HepG2 (cell line): ENCODE measurements around the gene COQ5. TPM values are rescaled to one million over a fixed set of nuclear protein-coding genes. Genes with fewer than 3 reads are reported as not detected.

Experiments used
- ATAC-seq: fragments of 200-7000 bp; cut with Tn5 transposase; 3 replicates; pipeline ENCODE4 v1.9.1; 2020; ENCODE audit warnings: mild to moderate bottlenecking, moderate library complexity
- BruUV-seq: library from RNA; stranded (reverse); fragments of 400-500 nt; replicated peaks from 2 replicates; lab custom pipeline; 2021; lab: Mats Ljungman, UMichigan
- CTCF ChIA-PET: fragments of 300-600 bp; formaldehyde crosslinking; extraction: SDS; loops from one replicate; lab custom pipeline; 2021; ENCODE audit warnings: low total read pairs, inconsistent platforms, low intra/inter-chr PET ratio; lab: Yijun Ruan, JAX
- POLR2A ChIA-PET: fragments of 350-600 bp; sonication (Branson Sonifier 250); formaldehyde crosslinking; loops from one replicate; lab custom pipeline; 2020; ENCODE audit warnings: antibody characterized with exemption, inconsistent platforms; lab: Yijun Ruan, JAX
- DNase-seq: peaks from one replicate; pipeline ENCODE4 v3.0.0-alpha.2; 2015; ENCODE audit warnings: low spot score
- FAIRE-seq: peaks from 3 replicates; lab custom pipeline; 2011; peaks lifted over from hg19 to GRCh38; lab: Jason Lieb, UNC
- H2AFZ ChIP-seq: one replicate; pipeline ENCODE4 v1.6.1; 2011; ENCODE audit warnings: low read length, inconsistent platforms
- H3K27ac ChIP-seq: fragments of 300-600 bp; 3 replicates; pipeline ENCODE4 v1.8.0; 2011; ENCODE audit warnings: mixed run types, mild to moderate bottlenecking, mixed read lengths, low read length, inconsistent platforms; ENCODE audit not compliant: insufficient read depth; ENCODE audit errors: extremely low read length
- H3K27me3 ChIP-seq, 2 experiments: fragments of 200-600 bp in 1 of 2; 2 replicates in 1 of 2; 3 replicates in 1 of 2; pipeline versions ENCODE4 v1.6.0 to v1.8.0; 2011; ENCODE audit warnings: low read length in 2 of 2, mild to moderate bottlenecking in 2 of 2, moderate library complexity in 2 of 2, inconsistent platforms in 1 of 2; ENCODE audit not compliant: insufficient read depth in 2 of 2, control insufficient read depth in 1 of 2
- H3K36me3 ChIP-seq, 2 experiments: fragments of 200-600 bp in 1 of 2; replicated peaks in 1 of 2; 2 replicates in 1 of 2; 3 replicates in 1 of 2; pipeline versions ENCODE4 v1.5.1 to v1.8.0; 2011; ENCODE audit warnings: low read length in 2 of 2, inconsistent platforms in 1 of 2; ENCODE audit not compliant: insufficient read depth in 2 of 2, control insufficient read depth in 1 of 2
- H3K4me1 ChIP-seq: 2 replicates; pipeline ENCODE4 v1.5.1; 2012; ENCODE audit warnings: low read length, inconsistent platforms; ENCODE audit not compliant: insufficient read depth
- H3K4me2 ChIP-seq: 2 replicates; pipeline ENCODE4 v1.6.0; 2011; ENCODE audit warnings: low read depth, low read length, inconsistent platforms
- H3K4me3 ChIP-seq, 3 experiments: fragments of 200-600 bp in 1 of 3; sonication (generic), shearing (Covaris generic) in 1 of 3; replicated peaks in 1 of 3; 2 replicates each; pipeline ENCODE4 v1.5.1; 2011 to 2016; ENCODE audit warnings: low read length in 3 of 3, inconsistent platforms in 2 of 3, low read depth in 2 of 3, mild to moderate bottlenecking in 2 of 3, control low read depth in 1 of 3, mixed read lengths in 1 of 3; ENCODE audit not compliant: insufficient read depth in 1 of 3
- H3K79me2 ChIP-seq: one replicate; pipeline ENCODE4 v1.6.1; 2011; ENCODE audit warnings: low read length, inconsistent platforms; ENCODE audit not compliant: insufficient read depth
- H3K9ac ChIP-seq: 2 replicates; pipeline ENCODE4 v1.6.0; 2011; ENCODE audit warnings: mild to moderate bottlenecking, low read depth, low read length, inconsistent platforms; ENCODE audit not compliant: insufficient read depth
- H3K9me3 ChIP-seq: 2 replicates; pipeline ENCODE4 v1.5.1; 2012; ENCODE audit warnings: mild to moderate bottlenecking, low read length
- H4K20me1 ChIP-seq: 2 replicates; pipeline ENCODE4 v1.6.0; 2011; ENCODE audit warnings: inconsistent platforms, mild to moderate bottlenecking, low read length, moderate library complexity; ENCODE audit not compliant: insufficient read depth
- ADNP ChIP-seq: sonication (generic); formaldehyde crosslinking; IDR thresholded peaks from 2 replicates; pipeline ENCODE4 v1.4.0; 2020; ENCODE audit warnings: missing genetic modification reagents
- BHLHE40 ChIP-seq: IDR thresholded peaks from 2 replicates; pipeline ENCODE4 v1.6.1; 2011; ENCODE audit warnings: low read length, improper control_type of control experiment
- BORCS8-MEF2B ChIP-seq: sonication (generic); formaldehyde crosslinking; IDR thresholded peaks from 2 replicates; pipeline ENCODE4 v1.8.0; 2022; ENCODE audit warnings: mild to moderate bottlenecking, missing genetic modification reagents
- CAMTA2 ChIP-seq: sonication (generic); formaldehyde crosslinking; IDR thresholded peaks from 2 replicates; pipeline ENCODE4 v1.4.0; 2020; ENCODE audit warnings: mild to moderate bottlenecking, missing genetic modification reagents, borderline replicate concordance
- KLF6 ChIP-seq: IDR thresholded peaks from 2 replicates; pipeline ENCODE4 v1.8.0; 2016; ENCODE audit warnings: missing biosample characterization, missing genetic modification reagents
- MXD4 ChIP-seq: IDR thresholded peaks from 2 replicates; pipeline ENCODE4 v1.6.1; 2016; ENCODE audit warnings: mild to moderate bottlenecking, missing biosample characterization, missing genetic modification reagents
- POLR2AphosphoS2 ChIP-seq: IDR thresholded peaks from 2 replicates; pipeline ENCODE4 v1.6.1; 2011; ENCODE audit warnings: low read depth, low read length, improper control_type of control experiment
- RAD51 ChIP-seq: fragments of 450-650 bp; IDR thresholded peaks from 2 replicates; pipeline ENCODE4 v1.6.1; 2016; ENCODE audit warnings: borderline replicate concordance
- SIN3B ChIP-seq: fragments of 150-350 bp; IDR thresholded peaks from 2 replicates; pipeline ENCODE4 v1.6.1; 2014; ENCODE audit warnings: low read length
- SMAD9 ChIP-seq: sonication (generic); formaldehyde crosslinking; IDR thresholded peaks from 2 replicates; pipeline ENCODE4 v1.5.1; 2020; ENCODE audit warnings: mild to moderate bottlenecking, missing genetic modification reagents
- SMARCC2 ChIP-seq: fragments of 450-650 bp; IDR thresholded peaks from 2 replicates; pipeline ENCODE4 v1.6.1; 2017; ENCODE audit warnings: antibody characterized with exemption, mild to moderate bottlenecking
- TEAD2 ChIP-seq: sonication (generic); formaldehyde crosslinking; IDR thresholded peaks from 2 replicates; pipeline ENCODE4 v1.9.0; 2021; ENCODE audit warnings: missing genetic modification reagents
- TOE1 ChIP-seq: sonication (generic); formaldehyde crosslinking; IDR thresholded peaks from 2 replicates; pipeline ENCODE4 v1.4.0; 2020; ENCODE audit warnings: mild to moderate bottlenecking, missing genetic modification reagents
- ZNF33A ChIP-seq: sonication (generic); formaldehyde crosslinking; IDR thresholded peaks from 2 replicates; pipeline ENCODE4 v1.5.1; 2020; ENCODE audit warnings: missing genetic modification reagents, mild to moderate bottlenecking, moderate library complexity, borderline replicate concordance
- ZNF644 ChIP-seq: IDR thresholded peaks from 2 replicates; pipeline ENCODE4 v1.6.1; 2016; ENCODE audit warnings: low read depth
- ZSCAN30 ChIP-seq: sonication (generic); formaldehyde crosslinking; IDR thresholded peaks from 2 replicates; pipeline ENCODE4 v1.5.0; 2020; ENCODE audit warnings: mild to moderate bottlenecking, missing genetic modification reagents
- WGBS: methylation state at CpG from one replicate; pipeline ENCODE4 v1.1.6; 2017; ENCODE audit warnings: low lambda C conversion rate; 5-methylcytosine and 5-hydroxymethylcytosine counted together
- in situ Hi-C: cut with HindIII; loops from 2 replicates; pipeline ENCODE4 v1.10.0; 2017; ENCODE audit warnings: low pct_unique_long_range_greater_than_20kb; ENCODE audit not compliant: extremely low pct_ligation_motif_present
- intact Hi-C: fragments of 100-400 bp; cut with micrococcal nuclease; formaldehyde crosslinking; loops from one replicate; pipeline ENCODE4 v1.10.0; 2022; ENCODE audit not compliant: unreplicated experiment
- polyA plus RNA-seq, 8 experiments: library from polyadenylated mRNA; depleted of rRNA in 3 of 8; stranded (reverse) in 7 of 8; unstranded in 1 of 8; fragments of >200 nt; fragmentation: Illumina TruSeq in 4 of 8; extraction: Trizol in 4 of 8; gene quantifications; 2 replicates each; pipeline versions ENCODE4 v1.2.1 to v1.2.3, GENCODE V29; 2011 to 2016; ENCODE audit warnings: low read depth in 4 of 8, missing spikeins in 1 of 8, mixed read lengths in 1 of 8; ENCODE audit not compliant: insufficient read depth in 1 of 8
- total RNA-seq, 5 experiments: library from RNA; depleted of rRNA; stranded (reverse); fragments of >200 nt; fragmentation: Illumina TruSeq; extraction: Trizol; gene quantifications; 2 replicates each; pipeline ENCODE4 v1.2.3, GENCODE V29; 2016; ENCODE audit warnings: low read depth in 1 of 5
- TF ChIP-seq, protein P1 (sequence below): sonication (generic); formaldehyde crosslinking; conservative IDR thresholded peaks from 2 replicates; pipeline ENCODE4 v1.8.0; 2022; ENCODE audit warnings: low read depth, missing genetic modification reagents
- TF ChIP-seq, protein P2 (sequence below): sonication (generic); formaldehyde crosslinking; IDR thresholded peaks from 2 replicates; pipeline ENCODE4 v1.4.0; 2020; ENCODE audit warnings: missing genetic modification reagents, borderline replicate concordance

The COQ5 gene
- total and polyA plus RNA-seq, 2 of the 13 experiments (the other 11 are each of a cell fraction or from before 2014, with no cell fraction given): 36.4 to 41.5 TPM

DNA sequence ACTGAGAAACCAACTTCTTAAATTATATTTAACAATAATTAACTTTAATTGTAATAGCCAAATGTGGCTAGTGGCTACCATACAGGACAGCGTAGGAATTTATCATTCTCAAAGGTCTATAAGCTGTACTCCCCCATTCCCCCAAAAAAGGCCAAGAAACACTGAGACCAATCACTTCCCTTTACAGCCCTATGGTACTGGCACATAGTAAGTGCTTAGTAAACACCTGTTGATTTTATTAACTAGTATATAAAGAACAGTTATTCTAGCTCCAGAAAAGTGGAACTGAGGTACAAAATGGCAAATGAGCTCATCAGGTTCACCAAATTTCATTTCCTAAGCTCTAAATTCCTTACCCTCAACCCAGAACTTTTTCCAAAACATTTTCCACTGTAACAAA lies 53.3 kb downstream of the COQ5 start:
- POLR2A ChIA-PET: no interaction called here
- TF ChIP-seq ZNF33A (no peak), SMAD9 (CRISPR knock-in tag) (no peak), TEAD2 (CRISPR knock-in tag) (no peak), SIN3B (no peak), RAD51 (no peak), ZSCAN30 (CRISPR knock-in tag) (no peak), POLR2AphosphoS2 (no peak), ZNF644 (CRISPR knock-in tag) (no peak), TOE1 (CRISPR knock-in tag) (no peak), ADNP (no peak), BHLHE40 (no peak), KLF6 (CRISPR knock-in tag) (no peak), CAMTA2 (CRISPR knock-in tag) (no peak), SMARCC2 (no peak), BORCS8-MEF2B (CRISPR knock-in tag) (no peak), MXD4 (CRISPR knock-in tag) (no peak)
- TF ChIP-seq, protein P1, sequence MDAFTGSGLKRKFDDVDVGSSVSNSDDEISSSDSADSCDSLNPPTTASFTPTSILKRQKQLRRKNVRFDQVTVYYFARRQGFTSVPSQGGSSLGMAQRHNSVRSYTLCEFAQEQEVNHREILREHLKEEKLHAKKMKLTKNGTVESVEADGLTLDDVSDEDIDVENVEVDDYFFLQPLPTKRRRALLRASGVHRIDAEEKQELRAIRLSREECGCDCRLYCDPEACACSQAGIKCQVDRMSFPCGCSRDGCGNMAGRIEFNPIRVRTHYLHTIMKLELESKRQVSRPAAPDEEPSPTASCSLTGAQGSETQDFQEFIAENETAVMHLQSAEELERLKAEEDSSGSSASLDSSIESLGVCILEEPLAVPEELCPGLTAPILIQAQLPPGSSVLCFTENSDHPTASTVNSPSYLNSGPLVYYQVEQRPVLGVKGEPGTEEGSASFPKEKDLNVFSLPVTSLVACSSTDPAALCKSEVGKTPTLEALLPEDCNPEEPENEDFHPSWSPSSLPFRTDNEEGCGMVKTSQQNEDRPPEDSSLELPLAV: no peak
- TF ChIP-seq, protein P2, sequence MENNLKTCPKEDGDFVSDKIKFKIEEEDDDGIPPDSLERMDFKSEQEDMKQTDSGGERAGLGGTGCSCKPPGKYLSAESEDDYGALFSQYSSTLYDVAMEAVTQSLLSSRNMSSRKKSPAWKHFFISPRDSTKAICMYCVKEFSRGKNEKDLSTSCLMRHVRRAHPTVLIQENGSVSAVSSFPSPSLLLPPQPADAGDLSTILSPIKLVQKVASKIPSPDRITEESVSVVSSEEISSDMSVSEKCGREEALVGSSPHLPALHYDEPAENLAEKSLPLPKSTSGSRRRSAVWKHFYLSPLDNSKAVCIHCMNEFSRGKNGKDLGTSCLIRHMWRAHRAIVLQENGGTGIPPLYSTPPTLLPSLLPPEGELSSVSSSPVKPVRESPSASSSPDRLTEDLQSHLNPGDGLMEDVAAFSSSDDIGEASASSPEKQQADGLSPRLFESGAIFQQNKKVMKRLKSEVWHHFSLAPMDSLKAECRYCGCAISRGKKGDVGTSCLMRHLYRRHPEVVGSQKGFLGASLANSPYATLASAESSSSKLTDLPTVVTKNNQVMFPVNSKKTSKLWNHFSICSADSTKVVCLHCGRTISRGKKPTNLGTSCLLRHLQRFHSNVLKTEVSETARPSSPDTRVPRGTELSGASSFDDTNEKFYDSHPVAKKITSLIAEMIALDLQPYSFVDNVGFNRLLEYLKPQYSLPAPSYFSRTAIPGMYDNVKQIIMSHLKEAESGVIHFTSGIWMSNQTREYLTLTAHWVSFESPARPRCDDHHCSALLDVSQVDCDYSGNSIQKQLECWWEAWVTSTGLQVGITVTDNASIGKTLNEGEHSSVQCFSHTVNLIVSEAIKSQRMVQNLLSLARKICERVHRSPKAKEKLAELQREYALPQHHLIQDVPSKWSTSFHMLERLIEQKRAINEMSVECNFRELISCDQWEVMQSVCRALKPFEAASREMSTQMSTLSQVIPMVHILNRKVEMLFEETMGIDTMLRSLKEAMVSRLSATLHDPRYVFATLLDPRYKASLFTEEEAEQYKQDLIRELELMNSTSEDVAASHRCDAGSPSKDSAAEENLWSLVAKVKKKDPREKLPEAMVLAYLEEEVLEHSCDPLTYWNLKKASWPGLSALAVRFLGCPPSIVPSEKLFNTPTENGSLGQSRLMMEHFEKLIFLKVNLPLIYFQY (CRISPR knock-in tag): no peak
- Histone ChIP-seq H3K36me3 (no peaks in the 10 kb centered on the region), H3K9me3 (no peaks in the 10 kb centered on the region), H3K4me2 (no peak overlapping the region), H4K20me1 (no peaks in the 10 kb centered on the region), H3K27ac (no peak overlapping the region), H3K27me3 (no peaks in the 10 kb centered on the region), H3K4me1 (peaks cover 36% of the 10 kb centered on the region), H3K9ac (no peak overlapping the region), H2AFZ (no peak overlapping the region), H3K4me3 (no peak overlapping the region), H3K79me2 (peaks cover 6% of the 10 kb centered on the region)
- in situ Hi-C loops: no loop called here
- no peak for FAIRE-seq
- intact Hi-C loops: no loop called here
- CTCF ChIA-PET: no interaction called here
- DNase-seq: no peak
- no peak for ATAC-seq
- 100% methylated on average over 1 of the region's 1 CpG for WGBS
- no TSS peak for BruUV-seq
